OCI-LY3 (cell line): Measurements from ENCODE around the gene PTPRR.

Experiments
- H2AFZ ChIP-seq: fragments of 200-600, 300-600 bp; shearing (Covaris generic); 2 replicates; pipeline ENCODE4 v1.6.0; 2014; ENCODE audit warnings: antibody characterized with exemption, low read depth, low read length
- H3K27ac ChIP-seq: fragments of 200-600, 300-600 bp; sonication (generic); 2 replicates; pipeline ENCODE4 v1.5.1; 2014; ENCODE audit warnings: mild to moderate bottlenecking, low read length, moderate library complexity, mixed read lengths
- H3K27me3 ChIP-seq: fragments of 200-600, 300-600 bp; sonication (generic); 2 replicates; pipeline ENCODE4 v1.6.1; 2014; ENCODE audit warnings: low read depth, low read length, mixed read lengths
- H3K36me3 ChIP-seq: fragments of 200-600, 300-600 bp; sonication (generic); replicated peaks from 2 replicates; pipeline ENCODE3; 2014; ENCODE audit warnings: low read depth, low read length, mixed read lengths
- H3K4me1 ChIP-seq: fragments of 300-600, 200-600 bp; sonication (generic); 2 replicates; pipeline ENCODE4 v1.6.1; 2014; ENCODE audit warnings: low read length, mixed read lengths
- H3K4me2 ChIP-seq: fragments of 200-600, 300-600 bp; sonication (generic); 2 replicates; pipeline ENCODE4 v1.6.1; 2014; ENCODE audit warnings: low read length, mixed read lengths
- H3K4me3 ChIP-seq: fragments of 300-600, 200-600 bp; sonication (generic); 2 replicates; pipeline ENCODE4 v1.5.1; 2014; ENCODE audit warnings: antibody characterized with exemption, mild to moderate bottlenecking, low read length, moderate library complexity
- H3K79me2 ChIP-seq: fragments of 300-600, 200-600 bp; shearing (Covaris generic); 2 replicates; pipeline ENCODE4 v1.6.1; 2014; ENCODE audit warnings: mild to moderate bottlenecking, low read length, mixed read lengths
- H3K9ac ChIP-seq: fragments of 300-600, 200-600 bp; shearing (Covaris generic); 2 replicates; pipeline ENCODE4 v1.6.0; 2014; ENCODE audit warnings: mild to moderate bottlenecking, low read length, moderate library complexity
- H3K9me3 ChIP-seq: fragments of 200-600, 300-600 bp; shearing (Covaris generic); 2 replicates; pipeline ENCODE4 v1.6.1; 2014; ENCODE audit warnings: low read length, mixed read lengths; ENCODE audit not compliant: insufficient read depth
- H4K20me1 ChIP-seq: fragments of 200-600, 300-600 bp; sonication (generic); 2 replicates; pipeline ENCODE4 v1.6.1; 2016; ENCODE audit warnings: low read length, mixed read lengths; ENCODE audit not compliant: insufficient read depth
- EZH2phosphoT487 ChIP-seq: fragments of 200-600 bp; shearing (Covaris generic); IDR thresholded peaks from 2 replicates; pipeline ENCODE4 v1.6.1; 2018; ENCODE audit warnings: antibody characterized with exemption, mixed run types, low read depth
- TF ChIP-seq, protein P1 (sequence below): fragments of 200-600, 300-600 bp; sonication (generic); IDR thresholded peaks from 2 replicates; pipeline ENCODE4 v1.5.1; 2014; ENCODE audit warnings: antibody characterized with exemption, low read length, low read depth

Gene PTPRR

GRCh38 chr12:70826156-70826555 lies 94.4 kb downstream of the PTPRR start:
- no peaks in the 10 kb centered on the region for H3K4me1 ChIP-seq
- no peak overlapping the region for H3K4me3 ChIP-seq
- no peaks in the 10 kb centered on the region for H3K79me2 ChIP-seq
- H3K9ac ChIP-seq = no peak overlapping the region
- H3K9me3 ChIP-seq = no peaks in the 10 kb centered on the region
- H3K27ac ChIP-seq = no peak overlapping the region
- H2AFZ ChIP-seq = no peak overlapping the region
- no peak overlapping the region for H3K4me2 ChIP-seq
- no peaks in the 10 kb centered on the region for H4K20me1 ChIP-seq
- TF ChIP-seq, protein P1, sequence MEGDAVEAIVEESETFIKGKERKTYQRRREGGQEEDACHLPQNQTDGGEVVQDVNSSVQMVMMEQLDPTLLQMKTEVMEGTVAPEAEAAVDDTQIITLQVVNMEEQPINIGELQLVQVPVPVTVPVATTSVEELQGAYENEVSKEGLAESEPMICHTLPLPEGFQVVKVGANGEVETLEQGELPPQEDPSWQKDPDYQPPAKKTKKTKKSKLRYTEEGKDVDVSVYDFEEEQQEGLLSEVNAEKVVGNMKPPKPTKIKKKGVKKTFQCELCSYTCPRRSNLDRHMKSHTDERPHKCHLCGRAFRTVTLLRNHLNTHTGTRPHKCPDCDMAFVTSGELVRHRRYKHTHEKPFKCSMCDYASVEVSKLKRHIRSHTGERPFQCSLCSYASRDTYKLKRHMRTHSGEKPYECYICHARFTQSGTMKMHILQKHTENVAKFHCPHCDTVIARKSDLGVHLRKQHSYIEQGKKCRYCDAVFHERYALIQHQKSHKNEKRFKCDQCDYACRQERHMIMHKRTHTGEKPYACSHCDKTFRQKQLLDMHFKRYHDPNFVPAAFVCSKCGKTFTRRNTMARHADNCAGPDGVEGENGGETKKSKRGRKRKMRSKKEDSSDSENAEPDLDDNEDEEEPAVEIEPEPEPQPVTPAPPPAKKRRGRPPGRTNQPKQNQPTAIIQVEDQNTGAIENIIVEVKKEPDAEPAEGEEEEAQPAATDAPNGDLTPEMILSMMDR = no peak
- no peaks in the 10 kb centered on the region for H3K36me3 ChIP-seq
- no peaks in the 10 kb centered on the region for H3K27me3 ChIP-seq

GRCh38 chr12:70824511-70824910 lies 96.0 kb downstream of the PTPRR start:
- Histone ChIP-seq H3K27ac (no peak overlapping the region), H3K9me3 (no peaks in the 10 kb centered on the region), H3K36me3 (no peaks in the 10 kb centered on the region), H3K79me2 (no peaks in the 10 kb centered on the region), H3K4me1 (no peaks in the 10 kb centered on the region), H3K4me3 (no peak overlapping the region), H3K9ac (no peak overlapping the region), H4K20me1 (no peaks in the 10 kb centered on the region), H3K27me3 (no peaks in the 10 kb centered on the region), H3K4me2 (no peak overlapping the region), H2AFZ (no peak overlapping the region)
- TF ChIP-seq EZH2phosphoT487 = no peak
- TF ChIP-seq, protein P1 = no peak

- H2AFZ ChIP-seq = no peak overlapping the region
These were observed 97.2 kb downstream of the PTPRR start for GRCh38 chr12:70823182-70823976.

DNA sequence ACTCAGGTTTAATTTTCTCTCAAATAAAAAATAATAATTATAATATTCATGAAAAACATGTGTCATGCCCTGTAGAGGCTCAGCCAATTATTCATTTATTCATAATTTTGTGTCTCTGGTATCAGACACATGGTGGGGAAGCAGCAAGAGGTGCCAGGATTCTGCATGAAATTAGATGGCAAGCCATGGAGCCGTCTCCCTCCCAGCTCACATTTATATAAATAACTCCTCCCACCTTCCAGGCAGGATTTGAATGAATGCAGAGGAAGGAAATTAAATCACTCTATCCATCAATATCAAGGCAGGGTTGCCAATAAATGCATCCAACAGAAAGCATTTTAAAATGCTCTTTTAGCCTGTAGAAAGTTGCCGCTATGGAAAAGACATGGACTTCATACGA lies 98.1 kb downstream of the PTPRR start:
- no peak overlapping the region for H3K4me2 ChIP-seq
- no peaks in the 10 kb centered on the region for H3K4me1 ChIP-seq
- no peaks in the 10 kb centered on the region for H3K9me3 ChIP-seq
- no peaks in the 10 kb centered on the region for H3K27me3 ChIP-seq
- H3K27ac ChIP-seq = no peak overlapping the region
- H3K79me2 ChIP-seq = no peaks in the 10 kb centered on the region
- no peaks in the 10 kb centered on the region for H4K20me1 ChIP-seq
- H3K9ac ChIP-seq = no peak overlapping the region
- no peak overlapping the region for H2AFZ ChIP-seq
- H3K4me3 ChIP-seq = no peak overlapping the region
- TF ChIP-seq, protein P1 = no peak
- no peak for TF ChIP-seq EZH2phosphoT487
- H3K36me3 ChIP-seq = no peaks in the 10 kb centered on the region

More at GRCh38 chr12:70823182-70823976, 97.2 kb downstream of the PTPRR start:
- Histone ChIP-seq H3K4me2 (no peak overlapping the region), H3K4me1 (no peaks in the 10 kb centered on the region), H3K27ac (no peak overlapping the region), H3K9ac (no peak overlapping the region), H3K36me3 (no peaks in the 10 kb centered on the region), H3K9me3 (no peaks in the 10 kb centered on the region), H4K20me1 (no peaks in the 10 kb centered on the region), H3K4me3 (no peak overlapping the region), H3K79me2 (no peaks in the 10 kb centered on the region), H3K27me3 (no peaks in the 10 kb centered on the region)
- TF ChIP-seq, protein P1 = no peak
- no peak for TF ChIP-seq EZH2phosphoT487
